GM13977 (cell line): ENCODE results near the gene SPOCD1.

Experiments used
- DNase-seq: peaks from one replicate; pipeline ENCODE4 v3.0.0; 2012; ENCODE audit warnings: low spot score
- CTCF ChIP-seq: IDR thresholded peaks from 2 replicates; pipeline ENCODE4 v1.5.1; 2012; ENCODE audit warnings: mild to moderate bottlenecking, control low read depth; ENCODE audit not compliant: insufficient read depth; ENCODE audit errors: extremely low read depth, missing control alignments
- in situ Hi-C: fragments of 300-500 bp; cut with MboI; formaldehyde crosslinking; loops from one replicate; pipeline ENCODE4 v1.12.0; 2022; ENCODE audit warnings: low sequenced_read_pairs, low pct_unique_long_range_greater_than_20kb, mixed read lengths, inconsistent platforms; ENCODE audit not compliant: unreplicated experiment

The SPOCD1 gene

GRCh38 chr1:31831397-31832378 lies 15.9 kb upstream of the SPOCD1 start:
- in situ Hi-C loops, result no loop called here
- DNase-seq, result no peak
- TF ChIP-seq CTCF, result no peak

GRCh38 chr1:31830511-31830910 lies 14.7 kb upstream of the SPOCD1 start:
- DNase-seq, result no peak
- no peak for TF ChIP-seq CTCF
- in situ Hi-C loops, result no loop called here

GRCh38 chr1:31830065-31830464 lies 14.2 kb upstream of the SPOCD1 start:
- TF ChIP-seq CTCF, result no peak
- DNase-seq, result no peak
- in situ Hi-C loops, result no loop called here

GRCh38 chr1:31828926-31829690 lies 13.3 kb upstream of the SPOCD1 start:
- no peak for TF ChIP-seq CTCF
- in situ Hi-C loops, result no loop called here
- no peak for DNase-seq

- in situ Hi-C loops, result no loop called here
- TF ChIP-seq CTCF, result no peak
- DNase-seq, result no peak
Measured at GRCh38 chr1:31828341-31828740, 12.5 kb upstream of the SPOCD1 start.

- DNase-seq, result no peak
- TF ChIP-seq CTCF, result no peak
- in situ Hi-C loops, result no loop called here
Measured at GRCh38 chr1:31823780-31824179, 8.0 kb upstream of the SPOCD1 start.
